SH-SY5Y (cell line): Measurements from ENCODE around the gene UBE2G2.

Experiments used
- GATA2 ChIP-seq: IDR thresholded peaks from 2 replicates; pipeline ENCODE4 v1.6.1; 2011; ENCODE audit warnings: mild to moderate bottlenecking, low read depth, low read length
- GATA3 ChIP-seq: IDR thresholded peaks from 2 replicates; pipeline ENCODE4 v1.6.1; 2011; ENCODE audit warnings: low read depth, mild to moderate bottlenecking, low read length, moderate library complexity

DNA sequence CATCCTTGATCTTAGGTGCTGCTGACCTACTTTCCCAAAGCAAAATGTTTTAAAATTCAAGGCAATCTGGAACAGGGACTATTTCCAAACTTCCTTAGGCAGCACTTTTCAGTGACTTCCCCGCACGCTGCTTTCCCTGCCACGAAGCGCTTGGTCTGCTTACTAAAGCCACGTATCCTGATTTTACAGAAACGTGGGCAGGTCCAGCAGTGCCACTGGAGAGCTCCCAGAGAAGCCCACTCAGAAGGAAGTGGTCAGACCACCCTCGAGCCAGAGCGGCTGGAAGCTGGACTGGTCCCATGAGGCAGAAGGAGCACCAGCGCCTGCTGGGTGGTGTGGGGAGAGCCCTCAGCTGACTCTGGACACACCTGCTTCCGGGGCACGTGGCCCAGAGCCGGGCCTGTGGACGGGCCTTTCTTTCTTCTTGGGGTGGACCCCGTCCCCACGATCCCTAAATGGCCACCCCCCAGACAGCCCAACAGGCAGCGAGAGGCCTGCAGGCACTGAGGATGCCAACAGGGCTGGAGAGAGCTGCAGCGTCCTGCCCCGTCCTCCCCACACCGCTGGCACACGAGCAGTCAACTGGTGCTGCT lies 48.7 kb upstream of the UBE2G2 start:
- TF ChIP-seq GATA2 (no peak), GATA3 (no peak)
